ENCODE results near the gene DBNL. TPM values are rescaled to one million over a fixed set of nuclear protein-coding genes. Genes with fewer than 3 reads are reported as not detected.

The DBNL gene
- total RNA-seq, 1 donor from 2014 or later, result 47.5 TPM

GRCh38 chr7:44104860-44105771 is 60.6 kb downstream of the DBNL start:
- no peak for DNase-seq (ENCODE audit: low spot score)
- Mint-ChIP-seq H3K27ac (ENCODE audit: unreplicated experiment) (no peak overlapping the region), H3K4me3 (ENCODE audit: unreplicated experiment) (peak overlapping the region; percentile 81), H3K27me3 (ENCODE audit: unreplicated experiment) (peaks cover 16% of the 10 kb centered on the region), H3K4me1 (ENCODE audit: unreplicated experiment) (peaks cover 13% of the 10 kb centered on the region), H3K36me3 (ENCODE audit: low read depth, unreplicated experiment) (peaks cover 4% of the 10 kb centered on the region), H3K9me3 (ENCODE audit: unreplicated experiment) (no peaks in the 10 kb centered on the region)
- TF ChIP-seq, protein P1, sequence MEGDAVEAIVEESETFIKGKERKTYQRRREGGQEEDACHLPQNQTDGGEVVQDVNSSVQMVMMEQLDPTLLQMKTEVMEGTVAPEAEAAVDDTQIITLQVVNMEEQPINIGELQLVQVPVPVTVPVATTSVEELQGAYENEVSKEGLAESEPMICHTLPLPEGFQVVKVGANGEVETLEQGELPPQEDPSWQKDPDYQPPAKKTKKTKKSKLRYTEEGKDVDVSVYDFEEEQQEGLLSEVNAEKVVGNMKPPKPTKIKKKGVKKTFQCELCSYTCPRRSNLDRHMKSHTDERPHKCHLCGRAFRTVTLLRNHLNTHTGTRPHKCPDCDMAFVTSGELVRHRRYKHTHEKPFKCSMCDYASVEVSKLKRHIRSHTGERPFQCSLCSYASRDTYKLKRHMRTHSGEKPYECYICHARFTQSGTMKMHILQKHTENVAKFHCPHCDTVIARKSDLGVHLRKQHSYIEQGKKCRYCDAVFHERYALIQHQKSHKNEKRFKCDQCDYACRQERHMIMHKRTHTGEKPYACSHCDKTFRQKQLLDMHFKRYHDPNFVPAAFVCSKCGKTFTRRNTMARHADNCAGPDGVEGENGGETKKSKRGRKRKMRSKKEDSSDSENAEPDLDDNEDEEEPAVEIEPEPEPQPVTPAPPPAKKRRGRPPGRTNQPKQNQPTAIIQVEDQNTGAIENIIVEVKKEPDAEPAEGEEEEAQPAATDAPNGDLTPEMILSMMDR (IDR thresholded peaks at IDR 0.05; ENCODE audit: unreplicated experiment), result no peak

GRCh38 chr7:44105832-44106231 is 61.3 kb downstream of the DBNL start:
- Mint-ChIP-seq H3K36me3 (ENCODE audit: low read depth, unreplicated experiment) (peaks cover 7% of the 10 kb centered on the region), H3K9me3 (ENCODE audit: unreplicated experiment) (no peaks in the 10 kb centered on the region), H3K4me1 (ENCODE audit: unreplicated experiment) (peaks cover 13% of the 10 kb centered on the region), H3K4me3 (ENCODE audit: unreplicated experiment) (peak overlapping the region; percentile 75), H3K27me3 (ENCODE audit: unreplicated experiment) (peaks cover 18% of the 10 kb centered on the region), H3K27ac (ENCODE audit: unreplicated experiment) (no peak overlapping the region)
- DNase-seq (ENCODE audit: low spot score), result no peak
- TF ChIP-seq, protein P1 (IDR thresholded peaks at IDR 0.05; ENCODE audit: unreplicated experiment), result no peak

GRCh38 chr7:44106311-44107065 is 62.0 kb downstream of the DBNL start:
- Mint-ChIP-seq H3K4me1 (ENCODE audit: unreplicated experiment) (peaks cover 13% of the 10 kb centered on the region), H3K36me3 (ENCODE audit: low read depth, unreplicated experiment) (peaks cover 7% of the 10 kb centered on the region), H3K27me3 (ENCODE audit: unreplicated experiment) (peaks cover 18% of the 10 kb centered on the region), H3K27ac (ENCODE audit: unreplicated experiment) (no peak overlapping the region), H3K9me3 (ENCODE audit: unreplicated experiment) (no peaks in the 10 kb centered on the region), H3K4me3 (ENCODE audit: unreplicated experiment) (no peak overlapping the region)
- TF ChIP-seq, protein P1 (IDR thresholded peaks at IDR 0.05; ENCODE audit: unreplicated experiment), result no peak
- no peak for DNase-seq (ENCODE audit: low spot score)

- peaks cover 18% of the 10 kb centered on the region for H3K27me3 Mint-ChIP-seq (ENCODE audit: unreplicated experiment)
- H3K36me3 Mint-ChIP-seq (ENCODE audit: low read depth, unreplicated experiment), result peaks cover 7% of the 10 kb centered on the region
- no peak overlapping the region for H3K27ac Mint-ChIP-seq (ENCODE audit: unreplicated experiment)
- TF ChIP-seq, protein P1 (IDR thresholded peaks at IDR 0.05; ENCODE audit: unreplicated experiment), result no peak
- H3K4me3 Mint-ChIP-seq (ENCODE audit: unreplicated experiment), result no peak overlapping the region
- DNase-seq (ENCODE audit: low spot score), result no peak
- peaks cover 13% of the 10 kb centered on the region for H3K4me1 Mint-ChIP-seq (ENCODE audit: unreplicated experiment)
- no peaks in the 10 kb centered on the region for H3K9me3 Mint-ChIP-seq (ENCODE audit: unreplicated experiment)
Observed at GRCh38 chr7:44107116-44107960, 62.8 kb downstream of the DBNL start.
